Fibroblast of villous mesenchyme (primary cell): ENCODE results near the gene PCBP3. TPM values are rescaled to one million over a fixed set of nuclear protein-coding genes. Genes with fewer than 3 reads are reported as not detected.

ENCODE experiments used
- DNase-seq: peaks from one replicate; pipeline ENCODE4 v3.0.0-alpha.2; 2010; ENCODE audit warnings: low read depth
- H3K4me3 ChIP-seq: 2 replicates; pipeline ENCODE4 v1.5.1; 2011; ENCODE audit warnings: low read depth, mild to moderate bottlenecking, low read length
- CTCF ChIP-seq: IDR thresholded peaks from 2 replicates; pipeline ENCODE4 v1.5.1; 2012; ENCODE audit warnings: low read depth, mild to moderate bottlenecking, low read length; ENCODE audit not compliant: insufficient read depth
- total RNA-seq: library from RNA; depleted of rRNA; stranded (reverse); fragments of >200 nt; gene quantifications from 2 replicates; pipeline ENCODE4 v1.2.3, GENCODE V29; 2012

PCBP3 gene
- total RNA-seq, 1 donor = 1.3 TPM

DNA sequence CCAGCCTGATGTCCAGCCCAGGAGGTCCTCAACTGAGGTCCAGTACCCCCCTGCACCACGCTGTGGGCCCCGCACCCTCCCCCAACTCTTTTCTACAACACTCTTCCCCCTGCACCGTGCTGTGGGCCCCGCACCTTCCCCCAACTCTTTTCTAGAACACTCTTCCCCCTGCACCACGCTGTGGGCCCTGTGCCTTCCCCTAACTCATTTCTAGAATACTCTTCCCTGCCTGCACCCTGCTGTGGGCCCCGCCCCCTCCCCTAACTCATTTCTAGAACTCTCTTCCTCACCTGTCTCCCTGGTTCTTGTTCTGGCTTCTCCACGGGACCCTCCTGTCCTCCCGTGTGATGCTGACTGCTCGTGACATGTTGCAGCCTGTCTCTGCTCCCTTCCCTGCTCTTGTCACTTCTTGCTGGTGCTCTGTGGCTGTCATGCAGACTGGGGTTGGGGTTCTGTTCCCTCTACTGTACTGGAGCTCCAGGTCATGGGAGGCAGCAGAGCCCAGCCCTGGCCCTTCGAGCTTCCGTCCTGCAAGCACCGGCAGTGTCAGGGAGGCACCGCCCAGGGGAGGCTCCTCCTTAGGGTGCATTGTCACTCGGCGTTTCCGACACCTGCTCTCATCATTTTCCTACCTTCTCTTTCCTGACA, 177.9 kb downstream of the PCBP3 start:
- no peak overlapping the region for H3K4me3 ChIP-seq
- no peak for DNase-seq
- no peak for TF ChIP-seq CTCF

DNA sequence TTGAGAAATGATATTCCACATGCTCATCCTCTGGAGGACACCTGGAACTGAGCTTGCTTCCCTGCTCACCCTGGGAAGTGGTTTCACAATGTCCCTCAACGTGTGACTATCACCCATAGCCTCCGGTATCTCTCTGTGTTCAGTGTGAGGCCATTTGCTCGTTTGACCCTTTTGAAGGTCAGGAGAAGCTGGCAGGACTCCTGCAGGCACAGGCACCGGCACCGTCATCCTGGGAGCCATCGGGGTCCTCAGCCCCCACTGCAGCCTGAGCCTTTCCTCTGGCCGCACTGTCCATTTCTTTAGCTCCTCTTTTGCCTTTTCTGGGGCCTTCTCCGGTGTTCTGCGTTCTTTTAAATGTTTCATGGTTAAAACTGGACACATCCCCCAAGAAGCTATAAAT, 178.5 kb downstream of the PCBP3 start:
- no peak for TF ChIP-seq CTCF
- no peak overlapping the region for H3K4me3 ChIP-seq
- no peak for DNase-seq

GRCh38 chr21:45822429-45823099, 179.0 kb downstream of the PCBP3 start:
- H3K4me3 ChIP-seq = no peak overlapping the region
- no peak for TF ChIP-seq CTCF
- DNase-seq = no peak

- no peak overlapping the region for H3K4me3 ChIP-seq
- DNase-seq = no peak
- TF ChIP-seq CTCF = no peak
Observed at GRCh38 chr21:45823100-45823681, 179.7 kb downstream of the PCBP3 start.

DNA sequence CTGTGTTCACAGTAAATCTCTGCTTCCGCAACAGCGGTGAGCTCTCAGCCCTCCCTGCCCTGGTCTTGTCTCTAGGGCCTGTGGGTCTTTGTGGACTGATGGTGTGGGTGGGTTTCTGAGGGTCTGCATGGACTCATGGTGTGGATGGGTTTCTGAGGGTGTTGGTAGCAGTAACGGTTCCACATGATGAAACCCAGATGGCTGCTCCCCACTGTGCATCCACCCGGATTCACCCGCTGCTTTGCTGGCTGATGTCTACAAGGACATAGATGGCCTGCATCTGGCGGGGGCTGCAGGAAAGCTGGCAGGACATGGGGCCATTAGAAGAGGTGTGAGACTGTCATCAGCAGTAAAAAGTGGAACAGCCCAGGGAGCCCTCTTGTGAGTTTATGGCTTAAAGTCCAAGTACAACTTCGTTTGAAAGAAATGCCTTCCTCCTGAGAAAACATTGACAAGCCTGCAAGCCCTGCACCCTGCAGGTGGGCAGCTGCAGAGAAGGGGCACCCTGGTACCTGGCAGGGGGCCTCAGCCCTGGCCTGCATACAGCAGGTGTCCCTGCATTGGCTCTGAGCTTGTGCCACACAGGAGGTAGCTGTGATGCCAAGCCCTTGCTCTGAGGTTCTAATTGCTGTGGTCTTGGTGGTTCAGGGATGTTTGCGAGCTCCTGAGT, 181.2 kb downstream of the PCBP3 start:
- H3K4me3 ChIP-seq = no peak overlapping the region
- no peak for DNase-seq
- TF ChIP-seq CTCF = no peak

- DNase-seq = no peak
- no peak overlapping the region for H3K4me3 ChIP-seq
- no peak for TF ChIP-seq CTCF
Observed at GRCh38 chr21:45825219-45825618, 181.7 kb downstream of the PCBP3 start.
